H9 (cell line): ENCODE results near the gene CERS6. TPM values are rescaled to one million over a fixed set of nuclear protein-coding genes. Genes with fewer than 3 reads are reported as not detected.

ENCODE experiments used
- DNase-seq: peaks from one replicate; pipeline ENCODE4 v3.0.0-alpha.2; 2017
- H2AFZ ChIP-seq: one replicate; pipeline ENCODE4 v1.6.1; 2013; ENCODE audit warnings: mild to moderate bottlenecking, low read length, control low read depth, moderate library complexity
- H2AK5ac ChIP-seq: 2 replicates; pipeline ENCODE4 v1.6.1; 2013; ENCODE audit warnings: low read length, control low read depth, mixed read lengths; ENCODE audit not compliant: insufficient read length
- H2BK120ac ChIP-seq: one replicate; pipeline ENCODE4 v1.6.1; 2013; ENCODE audit warnings: low read depth, mild to moderate bottlenecking, low read length, control low read depth, inconsistent platforms; ENCODE audit not compliant: poor library complexity, severe bottlenecking
- H2BK12ac ChIP-seq: 2 replicates; pipeline ENCODE4 v1.6.1; 2013; ENCODE audit warnings: low read length, control low read depth, mixed read lengths, low read depth; ENCODE audit not compliant: insufficient read length
- H2BK15ac ChIP-seq: 2 replicates; pipeline ENCODE4 v1.6.1; 2013; ENCODE audit warnings: low read depth, low read length, control low read depth
- H2BK20ac ChIP-seq: one replicate; pipeline ENCODE4 v1.6.1; 2013; ENCODE audit warnings: low read depth, mild to moderate bottlenecking, low read length, control low read depth, inconsistent platforms; ENCODE audit not compliant: poor library complexity, severe bottlenecking
- H2BK5ac ChIP-seq: 2 replicates; pipeline ENCODE4 v1.6.1; 2013; ENCODE audit warnings: low read length, control low read depth, mixed read lengths; ENCODE audit not compliant: insufficient read length
- H3K14ac ChIP-seq: 2 replicates; pipeline ENCODE4 v1.6.1; 2013; ENCODE audit warnings: low read length, control low read depth; ENCODE audit not compliant: insufficient read depth
- H3K18ac ChIP-seq: 2 replicates; pipeline ENCODE4 v1.6.1; 2013; ENCODE audit warnings: low read depth, mild to moderate bottlenecking, mixed read lengths, low read length, control low read depth; ENCODE audit not compliant: insufficient read length
- H3K23ac ChIP-seq: 2 replicates; pipeline ENCODE4 v1.6.1; 2013; ENCODE audit warnings: low read length, control low read depth, mixed read lengths, low read depth; ENCODE audit not compliant: insufficient read length
- H3K23me2 ChIP-seq: 2 replicates; pipeline ENCODE4 v1.6.1; 2013; ENCODE audit warnings: low read depth, mild to moderate bottlenecking, mixed read lengths, low read length, control low read depth; ENCODE audit not compliant: insufficient read length, poor library complexity, severe bottlenecking
- H3K27ac ChIP-seq: 2 replicates; pipeline ENCODE4 v1.5.1; 2013; ENCODE audit warnings: low read length, control low read depth, mixed read lengths, low read depth; ENCODE audit not compliant: insufficient read length
- H3K27me3 ChIP-seq: 2 replicates; pipeline ENCODE4 v1.6.1; 2013; ENCODE audit warnings: low read length, control low read depth, inconsistent platforms; ENCODE audit not compliant: insufficient read depth
- H3K4ac ChIP-seq: 2 replicates; pipeline ENCODE4 v1.6.1; 2013; ENCODE audit warnings: low read depth, mild to moderate bottlenecking, control low read depth, inconsistent platforms, low read length, moderate library complexity
- H3K4me1 ChIP-seq: 2 replicates; pipeline ENCODE4 v1.6.1; 2013; ENCODE audit warnings: low read length, control low read depth, inconsistent platforms; ENCODE audit not compliant: insufficient read depth
- H3K4me2 ChIP-seq: 2 replicates; pipeline ENCODE4 v1.6.1; 2013; ENCODE audit warnings: low read length, control low read depth, mixed read lengths; ENCODE audit not compliant: insufficient read length, insufficient read depth
- H3K56ac ChIP-seq: 2 replicates; pipeline ENCODE4 v1.6.1; 2013; ENCODE audit warnings: low read depth, mild to moderate bottlenecking, mixed read lengths, low read length, control low read depth; ENCODE audit not compliant: insufficient read length
- H3K79me1 ChIP-seq: 2 replicates; pipeline ENCODE4 v1.6.1; 2013; ENCODE audit warnings: low read depth, mild to moderate bottlenecking, moderate library complexity, low read length, control low read depth, inconsistent platforms; ENCODE audit not compliant: insufficient read depth, poor library complexity, severe bottlenecking
- H3K79me2 ChIP-seq: 2 replicates; pipeline ENCODE4 v1.6.1; 2013; ENCODE audit warnings: low read length, control low read depth, inconsistent platforms; ENCODE audit not compliant: insufficient read depth
- H3K9ac ChIP-seq: 2 replicates; pipeline ENCODE4 v1.6.1; 2013; ENCODE audit warnings: low read length, control low read depth, mixed read lengths; ENCODE audit not compliant: insufficient read length; ENCODE audit errors: extremely low read depth
- H3K9me3 ChIP-seq: one replicate; pipeline ENCODE4 v1.6.1; 2013; ENCODE audit warnings: low read depth, low read length, inconsistent platforms; ENCODE audit not compliant: control insufficient read depth
- H3T11ph ChIP-seq: one replicate; pipeline ENCODE4 v1.6.1; 2013; ENCODE audit warnings: mild to moderate bottlenecking, low read length, control low read depth, inconsistent platforms
- H4K20me1 ChIP-seq: one replicate; pipeline ENCODE4 v1.6.1; 2013; ENCODE audit not compliant: control insufficient read depth, insufficient read length, insufficient read depth
- H4K5ac ChIP-seq: 2 replicates; pipeline ENCODE4 v1.6.1; 2013; ENCODE audit warnings: low read depth, mild to moderate bottlenecking, mixed read lengths, low read length, control low read depth; ENCODE audit not compliant: insufficient read length
- H4K8ac ChIP-seq: replicated peaks from 2 replicates; pipeline ENCODE4 v1.6.1; 2013; ENCODE audit warnings: low read length, control low read depth, mixed read lengths, low read depth; ENCODE audit not compliant: insufficient read length
- H4K91ac ChIP-seq: 2 replicates; pipeline ENCODE4 v1.6.1; 2013; ENCODE audit warnings: low read depth, mild to moderate bottlenecking, moderate library complexity, mixed read lengths, low read length, control low read depth; ENCODE audit not compliant: insufficient read length
- H3K27ac Mint-ChIP-seq, 3 experiments: 2 replicates in 2 of 3; 3 replicates in 1 of 3; pipeline ENCODE4 v1.8.0; 2020 to 2021; ENCODE audit warnings: mixed read lengths in 3 of 3, mild to moderate bottlenecking in 1 of 3, moderate library complexity in 1 of 3
- H3K27me3 Mint-ChIP-seq: 2 replicates; pipeline ENCODE4 v1.8.0; 2021; ENCODE audit warnings: low read depth, mild to moderate bottlenecking, moderate library complexity, mixed read lengths
- H3K36me3 Mint-ChIP-seq, 3 experiments: 2 replicates in 2 of 3; 3 replicates in 1 of 3; pipeline ENCODE4 v1.8.0; 2020 to 2021; ENCODE audit warnings: low read depth in 3 of 3, mixed read lengths in 3 of 3; ENCODE audit not compliant: insufficient read depth in 1 of 3
- H3K4me1 Mint-ChIP-seq, 2 experiments: 2 replicates each; pipeline ENCODE4 v1.8.0; 2020; ENCODE audit warnings: mixed read lengths in 2 of 2
- H3K4me3 Mint-ChIP-seq, 2 experiments: 2 replicates in 1 of 2; 3 replicates in 1 of 2; pipeline ENCODE4 v1.8.0; 2020 to 2021; ENCODE audit warnings: mild to moderate bottlenecking in 2 of 2, mixed read lengths in 2 of 2, moderate library complexity in 1 of 2
- H3K9me3 Mint-ChIP-seq, 2 experiments: 2 replicates in 1 of 2; 3 replicates in 1 of 2; pipeline ENCODE4 v1.8.0; 2020; ENCODE audit warnings: mild to moderate bottlenecking in 2 of 2, mixed read lengths in 2 of 2, moderate library complexity in 1 of 2
- total RNA-seq: library from RNA; stranded (reverse); gene quantifications from 2 replicates; pipeline ENCODE4 v1.2.1, GENCODE V29; 2021
- TF ChIP-seq, protein P1 (sequence below): fragments of 200-600 bp; sonication (generic); conservative IDR thresholded peaks from 3 replicates; pipeline ENCODE4 v1.8.0; 2021; ENCODE audit warnings: antibody characterized with exemption, mild to moderate bottlenecking

CERS6 gene
- total RNA-seq, 1 experiment from 2014 or later, result 17.7 TPM

DNA sequence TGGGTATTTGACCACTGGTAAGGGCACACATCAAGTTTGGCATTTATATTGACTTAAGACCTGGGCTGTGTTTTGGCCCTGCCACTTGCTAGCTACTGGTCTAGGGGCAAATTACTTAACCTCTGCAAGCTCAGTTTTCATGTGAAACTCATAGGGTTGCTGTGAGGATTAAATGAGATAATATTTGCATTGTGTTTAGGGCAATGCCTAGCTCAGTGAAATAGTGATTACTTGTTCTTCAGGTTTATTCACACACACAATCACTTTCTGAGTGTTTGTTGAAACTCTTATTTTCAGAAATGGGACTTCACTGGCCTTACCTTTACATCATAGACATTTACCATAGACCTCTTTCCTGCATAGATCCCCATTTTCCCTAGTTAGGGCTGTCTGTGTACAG, 12.3 kb downstream of the CERS6 start:
- H2BK5ac ChIP-seq, result no peak overlapping the region
- TF ChIP-seq, protein P1, sequence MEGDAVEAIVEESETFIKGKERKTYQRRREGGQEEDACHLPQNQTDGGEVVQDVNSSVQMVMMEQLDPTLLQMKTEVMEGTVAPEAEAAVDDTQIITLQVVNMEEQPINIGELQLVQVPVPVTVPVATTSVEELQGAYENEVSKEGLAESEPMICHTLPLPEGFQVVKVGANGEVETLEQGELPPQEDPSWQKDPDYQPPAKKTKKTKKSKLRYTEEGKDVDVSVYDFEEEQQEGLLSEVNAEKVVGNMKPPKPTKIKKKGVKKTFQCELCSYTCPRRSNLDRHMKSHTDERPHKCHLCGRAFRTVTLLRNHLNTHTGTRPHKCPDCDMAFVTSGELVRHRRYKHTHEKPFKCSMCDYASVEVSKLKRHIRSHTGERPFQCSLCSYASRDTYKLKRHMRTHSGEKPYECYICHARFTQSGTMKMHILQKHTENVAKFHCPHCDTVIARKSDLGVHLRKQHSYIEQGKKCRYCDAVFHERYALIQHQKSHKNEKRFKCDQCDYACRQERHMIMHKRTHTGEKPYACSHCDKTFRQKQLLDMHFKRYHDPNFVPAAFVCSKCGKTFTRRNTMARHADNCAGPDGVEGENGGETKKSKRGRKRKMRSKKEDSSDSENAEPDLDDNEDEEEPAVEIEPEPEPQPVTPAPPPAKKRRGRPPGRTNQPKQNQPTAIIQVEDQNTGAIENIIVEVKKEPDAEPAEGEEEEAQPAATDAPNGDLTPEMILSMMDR, result no peak
- no peak overlapping the region for H2BK120ac ChIP-seq
- no peak overlapping the region for H2AFZ ChIP-seq
- no peak overlapping the region for H3K4ac ChIP-seq
- H3K79me2 ChIP-seq, result no peaks in the 10 kb centered on the region; the same call in 1 of the 2 replicates
- no peaks in the 10 kb centered on the region for H3K9me3 ChIP-seq
- no peaks in the 10 kb centered on the region for H3K23me2 ChIP-seq
- DNase-seq, result no peak
- H3K18ac ChIP-seq, result no peak overlapping the region
- H4K20me1 ChIP-seq, result no peaks in the 10 kb centered on the region
- Mint-ChIP-seq H3K4me3 (no peak overlapping the region), H3K9me3 (no peaks in the 10 kb centered on the region), H3K4me1 (peaks cover 68 to 79% of the 10 kb centered on the region in 2 experiments), H3K36me3 (no peaks in the 10 kb centered on the region), H3K27ac (no peak overlapping the region), H3K27me3 (no peaks in the 10 kb centered on the region; the same call in 1 of the 2 replicates)
- no peak overlapping the region for H3T11ph ChIP-seq
- H4K5ac ChIP-seq, result no peak overlapping the region
- H2BK15ac ChIP-seq, result no peak overlapping the region
- H4K8ac ChIP-seq, result no peak overlapping the region
- H3K14ac ChIP-seq, result no peak overlapping the region
- H3K27me3 ChIP-seq, result no peaks in the 10 kb centered on the region
- H3K56ac ChIP-seq, result no peak overlapping the region
- H2BK12ac ChIP-seq, result no peak overlapping the region
- H4K91ac ChIP-seq, result no peak overlapping the region
- H3K79me1 ChIP-seq, result peaks cover 4% of the 10 kb centered on the region
- H2AK5ac ChIP-seq, result no peak overlapping the region
- H3K9ac ChIP-seq, result no peak overlapping the region
- no peak overlapping the region for H3K23ac ChIP-seq
- H2BK20ac ChIP-seq, result no peak overlapping the region
- no peak overlapping the region for H3K27ac ChIP-seq
- H3K4me2 ChIP-seq, result no peak overlapping the region
- H3K4me1 ChIP-seq, result peaks cover 8% of the 10 kb centered on the region; the same call in 1 of the 2 replicates
